Measurements from ENCODE around the gene CTSC.
A peak's percentile ranks its signal among the peaks of the same experiment; 100 is the strongest.

Gene CTSC

DNA sequence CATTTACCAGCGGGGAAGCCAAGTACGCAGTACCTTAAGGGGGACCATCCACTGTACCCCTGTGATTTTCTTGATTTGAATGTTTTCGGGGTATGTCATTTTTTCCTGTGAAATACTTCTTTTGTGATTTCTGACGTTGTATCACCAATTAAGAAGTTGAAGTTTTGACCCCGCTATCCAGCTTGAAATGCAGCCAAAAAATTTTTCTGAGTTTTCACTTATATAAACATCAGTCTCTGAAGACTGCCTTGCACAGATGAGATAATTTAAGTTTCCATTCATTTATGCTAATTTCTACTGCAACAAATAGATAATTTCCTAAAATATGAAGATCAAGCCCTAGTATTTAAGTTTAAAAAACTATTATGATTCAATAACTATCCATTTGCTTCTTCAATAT, 20.0 kb downstream of the CTSC start:
- no peak for DNase-seq (ENCODE audit: low spot score)

DNA sequence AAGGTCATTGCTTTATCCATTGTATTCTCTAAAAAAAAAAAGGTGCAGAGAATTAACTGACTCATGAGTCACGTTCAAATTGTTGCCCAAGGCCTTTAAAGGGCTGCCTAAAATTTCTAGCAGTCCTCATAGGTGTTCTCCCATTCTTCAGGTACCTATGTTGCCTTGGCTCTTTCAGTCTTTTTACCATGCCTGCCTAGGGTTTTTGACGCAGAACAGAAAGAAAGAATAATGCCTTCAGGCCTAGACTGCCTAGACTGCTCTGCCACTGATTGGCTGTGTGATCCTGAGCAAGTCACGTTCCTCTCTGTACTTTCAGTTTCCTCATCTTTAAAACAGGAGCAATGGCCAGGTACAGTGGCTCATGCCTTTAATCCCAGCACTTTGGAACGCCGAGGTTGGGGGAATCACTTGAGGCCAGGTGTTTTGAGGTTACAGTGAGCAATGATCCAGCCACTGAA, 21.5 kb downstream of the CTSC start:
- DNase-seq (ENCODE audit: low spot score): no peak

DNA sequence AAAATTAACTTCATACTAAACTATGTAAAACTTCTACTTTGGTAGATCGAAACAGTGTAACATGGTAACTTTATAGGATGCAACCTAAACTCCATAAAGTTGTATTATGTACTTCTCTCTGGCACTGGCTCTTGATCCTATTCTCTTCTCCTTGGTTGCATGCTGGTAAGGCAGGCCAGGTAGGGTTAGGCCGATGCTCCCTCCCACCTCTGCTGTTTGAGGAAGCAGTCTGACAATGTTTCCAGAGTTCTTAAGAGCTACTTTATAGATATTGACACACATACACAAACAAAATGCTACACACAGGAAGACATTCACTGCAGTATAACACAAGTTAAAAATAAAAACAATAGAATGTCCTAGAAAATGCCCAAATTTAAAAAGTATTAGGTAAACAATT, 22.5 kb downstream of the CTSC start:
- DNase-seq (ENCODE audit: low spot score): no peak

DNA sequence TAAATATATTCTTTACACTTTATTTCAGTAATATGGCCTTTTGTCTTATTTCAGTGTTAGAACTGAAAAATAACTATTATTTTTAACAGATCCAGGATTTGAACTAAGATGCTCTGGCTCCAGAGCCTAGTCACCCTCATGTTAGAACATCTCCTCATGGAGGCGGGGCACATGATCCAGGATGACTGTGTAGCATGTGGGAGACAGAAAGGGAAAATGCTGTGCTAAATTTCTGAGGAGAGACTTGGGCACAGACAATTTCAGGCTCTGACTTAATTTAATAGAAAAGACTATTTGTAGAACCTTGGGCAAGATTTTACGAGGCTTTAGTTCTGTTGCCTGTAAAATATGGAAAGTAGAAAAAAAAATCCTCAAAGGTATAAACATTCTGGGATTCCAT, 24.1 kb downstream of the CTSC start:
- no peak for DNase-seq (ENCODE audit: low spot score)

GRCh38 chr11:88312628-88313027, 24.9 kb downstream of the CTSC start:
- no peak for DNase-seq (ENCODE audit: low spot score)

- DNase-seq (ENCODE audit: low spot score): no peak
Observed at GRCh38 chr11:88310246-88310645, 27.3 kb downstream of the CTSC start.

GRCh38 chr11:88308576-88308975, 29.0 kb downstream of the CTSC start:
- no peak for DNase-seq (ENCODE audit: low spot score)

- no peak for DNase-seq (ENCODE audit: low spot score)
Observed at GRCh38 chr11:88307749-88308425, 29.6 kb downstream of the CTSC start.

DNA sequence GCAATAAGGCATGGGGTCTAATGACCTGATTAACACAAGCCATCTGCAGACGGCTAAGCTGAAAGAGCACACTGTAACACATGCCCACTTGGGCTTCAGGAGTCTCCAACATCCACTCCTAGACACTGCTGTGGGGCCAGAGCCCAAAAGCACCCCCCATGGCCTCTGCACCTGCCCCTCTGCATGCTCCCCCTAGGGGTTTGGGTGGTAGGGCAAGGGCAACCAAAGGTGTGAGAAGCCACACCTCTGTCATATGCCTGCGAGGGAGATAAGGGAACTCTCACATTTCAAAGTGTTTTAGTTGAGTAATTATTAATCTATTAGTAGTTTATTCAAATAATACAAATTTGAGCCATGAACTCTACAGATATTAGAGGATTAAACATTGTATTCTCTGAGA, 30.8 kb downstream of the CTSC start:
- no peak for DNase-seq (ENCODE audit: low spot score)

- DNase-seq (ENCODE audit: low spot score): no peak
Observed at GRCh38 chr11:88305430-88305829, 32.1 kb downstream of the CTSC start.

- no peak for DNase-seq (ENCODE audit: low spot score)
Observed at GRCh38 chr11:88304352-88304751, 33.2 kb downstream of the CTSC start.

DNA sequence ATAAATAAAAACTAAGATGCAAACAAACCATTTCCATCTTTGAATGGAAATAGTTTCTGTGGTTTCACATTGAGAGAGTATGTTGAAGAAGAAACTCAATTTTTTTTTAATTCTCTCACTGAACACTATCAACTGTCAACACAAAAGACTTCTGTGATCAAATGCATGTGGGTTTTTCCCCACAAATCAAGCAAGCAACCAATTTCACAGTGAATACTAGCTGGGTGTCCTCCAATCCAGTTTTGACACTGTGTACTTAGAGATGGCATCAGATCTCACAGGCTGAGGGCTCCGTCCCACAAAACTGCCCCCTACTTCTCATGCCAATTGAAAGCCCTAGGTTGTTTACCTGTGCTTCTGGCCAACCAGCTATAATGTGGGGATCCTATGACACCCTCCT, 34.5 kb downstream of the CTSC start:
- DNase-seq (ENCODE audit: low spot score): no peak

DNA sequence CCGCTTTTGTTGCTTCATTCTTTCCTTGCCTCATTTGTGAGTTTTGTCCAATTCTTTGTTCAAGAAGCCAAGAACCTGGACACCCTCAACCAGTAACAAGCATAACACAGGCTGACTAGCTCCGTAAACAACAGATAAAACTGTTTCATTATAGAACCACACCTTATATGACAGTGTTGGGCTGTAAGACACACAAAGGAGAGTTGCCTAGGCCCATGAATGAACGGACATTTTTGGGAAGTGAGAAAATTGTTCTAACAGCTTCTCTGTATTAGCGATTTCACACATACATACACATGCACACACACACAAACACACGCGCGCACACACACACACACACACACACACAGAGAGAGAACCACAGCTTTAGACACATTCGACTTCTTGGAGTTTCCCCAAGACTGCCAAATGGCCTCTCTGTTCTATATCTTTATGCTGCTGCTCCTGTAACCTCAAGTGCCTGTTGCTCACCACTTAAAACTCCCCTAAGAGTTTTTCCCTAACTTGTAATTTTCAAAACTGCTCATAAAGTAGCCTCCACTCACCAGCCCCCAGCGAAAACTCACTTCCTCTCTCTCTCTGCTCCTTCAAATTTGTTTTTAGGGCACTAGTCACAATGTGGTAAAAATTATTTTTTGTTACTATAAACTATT, 35.9 kb downstream of the CTSC start:
- no peak for DNase-seq (ENCODE audit: low spot score)

DNA sequence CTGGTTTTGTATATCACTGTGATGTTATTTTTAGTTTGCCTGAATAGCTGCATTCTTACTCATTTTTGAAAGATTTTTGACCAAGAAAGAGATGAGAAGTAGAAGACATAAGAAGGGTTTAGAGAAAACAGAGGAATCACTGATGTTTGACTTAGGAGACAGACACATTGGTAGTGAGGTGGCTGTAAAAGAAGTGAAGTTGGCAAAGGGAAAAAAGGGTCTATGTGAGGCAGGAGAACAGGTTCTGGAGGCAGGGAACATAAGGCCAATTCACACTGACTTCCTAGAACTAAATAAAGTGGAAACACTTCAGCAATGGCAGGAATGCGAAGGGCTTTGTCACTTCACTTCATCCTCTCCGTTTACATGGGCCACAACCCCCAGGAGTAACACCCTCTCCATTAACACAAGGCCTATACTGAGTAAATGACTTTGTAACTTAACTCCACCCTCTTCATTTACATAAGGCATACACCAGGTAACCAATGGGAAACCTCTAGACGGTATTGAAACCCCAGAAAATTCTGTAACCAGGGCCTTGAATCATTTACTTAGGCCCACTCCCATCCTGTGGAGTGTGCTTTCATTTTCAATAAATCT, 36.5 kb downstream of the CTSC start:
- no peak for DNase-seq (ENCODE audit: low spot score)

- no peak for DNase-seq (ENCODE audit: low spot score)
Observed at GRCh38 chr11:88297863-88298262, 39.7 kb downstream of the CTSC start.

- no peak for DNase-seq (ENCODE audit: low spot score)
Observed at GRCh38 chr11:88297421-88297820, 40.1 kb downstream of the CTSC start.

DNA sequence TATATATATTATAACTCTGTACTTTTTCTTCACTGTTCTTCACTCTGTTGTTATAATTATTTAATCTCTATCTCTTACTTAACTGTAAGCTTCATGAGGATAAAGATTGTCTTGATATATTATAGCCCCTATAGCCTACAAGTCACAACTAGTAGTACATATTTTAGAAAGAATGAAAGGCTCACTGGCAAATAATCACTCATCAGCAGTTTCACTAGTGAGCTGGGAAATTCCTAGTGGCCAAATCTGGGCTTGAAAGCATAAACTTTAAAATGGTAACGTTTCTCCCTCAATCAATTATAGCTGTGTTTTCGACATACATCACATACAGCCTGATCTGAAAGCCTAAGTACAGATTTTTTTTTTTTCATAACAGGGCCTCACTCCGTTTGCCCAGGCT, 42.5 kb downstream of the CTSC start:
- no peak for DNase-seq (ENCODE audit: low spot score)

- DNase-seq (ENCODE audit: low spot score): no peak
Observed at GRCh38 chr11:88293931-88294330, 43.6 kb downstream of the CTSC start.

GRCh38 chr11:88292171-88292843, 45.2 kb downstream of the CTSC start:
- DNase-seq (ENCODE audit: low spot score): peak; percentile 30

- DNase-seq (ENCODE audit: low spot score): no peak
Observed at GRCh38 chr11:88288560-88288959, 49.0 kb downstream of the CTSC start.

GRCh38 chr11:88284336-88285050, 53.0 kb downstream of the CTSC start:
- DNase-seq (ENCODE audit: low spot score): no peak

- no peak for DNase-seq (ENCODE audit: low spot score)
Observed at GRCh38 chr11:88282747-88283515, 54.6 kb downstream of the CTSC start.

Data from COLO829 (cell line).